HepG2 (cell line): ENCODE measurements around the gene RBM26. TPM values are rescaled to one million over a fixed set of nuclear protein-coding genes. Genes with fewer than 3 reads are reported as not detected.

Experiments
- ATAC-seq: fragments of 200-7000 bp; cut with Tn5 transposase; 3 replicates; pipeline ENCODE4 v1.9.1; 2020; ENCODE audit warnings: mild to moderate bottlenecking, moderate library complexity
- BruUV-seq: library from RNA; stranded (reverse); fragments of 400-500 nt; replicated peaks from 2 replicates; lab custom pipeline; 2021; lab: Mats Ljungman, UMichigan
- CTCF ChIA-PET: fragments of 300-600 bp; formaldehyde crosslinking; extraction: SDS; loops from one replicate; lab custom pipeline; 2021; ENCODE audit warnings: low total read pairs, inconsistent platforms, low intra/inter-chr PET ratio; lab: Yijun Ruan, JAX
- POLR2A ChIA-PET: fragments of 350-600 bp; sonication (Branson Sonifier 250); formaldehyde crosslinking; loops from one replicate; lab custom pipeline; 2020; ENCODE audit warnings: antibody characterized with exemption, inconsistent platforms; lab: Yijun Ruan, JAX
- DNase-seq: peaks from one replicate; pipeline ENCODE4 v3.0.0-alpha.2; 2015; ENCODE audit warnings: low spot score
- FAIRE-seq: peaks from 3 replicates; lab custom pipeline; 2011; peaks lifted over from hg19 to GRCh38; lab: Jason Lieb, UNC
- H2AFZ ChIP-seq: one replicate; pipeline ENCODE4 v1.6.1; 2011; ENCODE audit warnings: low read length, inconsistent platforms
- H3K27ac ChIP-seq: fragments of 300-600 bp; 3 replicates; pipeline ENCODE4 v1.8.0; 2011; ENCODE audit warnings: mixed run types, mild to moderate bottlenecking, mixed read lengths, low read length, inconsistent platforms; ENCODE audit not compliant: insufficient read depth; ENCODE audit errors: extremely low read length
- H3K27me3 ChIP-seq, 2 experiments: fragments of 200-600 bp in 1 of 2; 2 replicates in 1 of 2; 3 replicates in 1 of 2; pipeline versions ENCODE4 v1.6.0 to v1.8.0; 2011; ENCODE audit warnings: low read length in 2 of 2, mild to moderate bottlenecking in 2 of 2, moderate library complexity in 2 of 2, inconsistent platforms in 1 of 2; ENCODE audit not compliant: insufficient read depth in 2 of 2, control insufficient read depth in 1 of 2
- H3K36me3 ChIP-seq, 2 experiments: fragments of 200-600 bp in 1 of 2; replicated peaks in 1 of 2; 2 replicates in 1 of 2; 3 replicates in 1 of 2; pipeline versions ENCODE4 v1.5.1 to v1.8.0; 2011; ENCODE audit warnings: low read length in 2 of 2, inconsistent platforms in 1 of 2; ENCODE audit not compliant: insufficient read depth in 2 of 2, control insufficient read depth in 1 of 2
- H3K4me1 ChIP-seq: 2 replicates; pipeline ENCODE4 v1.5.1; 2012; ENCODE audit warnings: low read length, inconsistent platforms; ENCODE audit not compliant: insufficient read depth
- H3K4me2 ChIP-seq: 2 replicates; pipeline ENCODE4 v1.6.0; 2011; ENCODE audit warnings: low read depth, low read length, inconsistent platforms
- H3K4me3 ChIP-seq, 3 experiments: fragments of 200-600 bp in 1 of 3; sonication (generic), shearing (Covaris generic) in 1 of 3; replicated peaks in 1 of 3; 2 replicates each; pipeline ENCODE4 v1.5.1; 2011 to 2016; ENCODE audit warnings: low read length in 3 of 3, inconsistent platforms in 2 of 3, low read depth in 2 of 3, mild to moderate bottlenecking in 2 of 3, control low read depth in 1 of 3, mixed read lengths in 1 of 3; ENCODE audit not compliant: insufficient read depth in 1 of 3
- H3K79me2 ChIP-seq: one replicate; pipeline ENCODE4 v1.6.1; 2011; ENCODE audit warnings: low read length, inconsistent platforms; ENCODE audit not compliant: insufficient read depth
- H3K9ac ChIP-seq: 2 replicates; pipeline ENCODE4 v1.6.0; 2011; ENCODE audit warnings: mild to moderate bottlenecking, low read depth, low read length, inconsistent platforms; ENCODE audit not compliant: insufficient read depth
- H3K9me3 ChIP-seq: 2 replicates; pipeline ENCODE4 v1.5.1; 2012; ENCODE audit warnings: mild to moderate bottlenecking, low read length
- H4K20me1 ChIP-seq: 2 replicates; pipeline ENCODE4 v1.6.0; 2011; ENCODE audit warnings: inconsistent platforms, mild to moderate bottlenecking, low read length, moderate library complexity; ENCODE audit not compliant: insufficient read depth
- AHDC1 ChIP-seq: sonication (generic); formaldehyde crosslinking; IDR thresholded peaks from 2 replicates; pipeline ENCODE4 v1.5.1; 2020; ENCODE audit warnings: mild to moderate bottlenecking, missing genetic modification reagents, borderline replicate concordance
- ATF7 ChIP-seq, 2 experiments: fragments of 450-650 bp in 1 of 2; sonication (generic) in 1 of 2; formaldehyde crosslinking in 1 of 2; IDR thresholded peaks; 2 replicates each; pipeline versions ENCODE4 v1.4.0 to v1.6.1; 2016 to 2020; ENCODE audit warnings: antibody characterized with exemption in 1 of 2, mild to moderate bottlenecking in 1 of 2, missing genetic modification reagents in 1 of 2
- BCL6 ChIP-seq: IDR thresholded peaks from 2 replicates; pipeline ENCODE4 v1.6.1; 2016; ENCODE audit warnings: missing genetic modification reagents, missing compliant biosample characterization
- DMTF1 ChIP-seq: sonication (generic); formaldehyde crosslinking; IDR thresholded peaks from 2 replicates; pipeline ENCODE4 v1.4.0; 2020; ENCODE audit warnings: mild to moderate bottlenecking, missing genetic modification reagents
- GATAD2A ChIP-seq: IDR thresholded peaks from 2 replicates; pipeline ENCODE4 v1.6.1; 2016
- MAFK ChIP-seq, 2 experiments: IDR thresholded peaks in 1 of 2; conservative IDR thresholded peaks in 1 of 2; 2 replicates each; pipeline ENCODE4 v1.6.1; 2011; ENCODE audit warnings: improper control_type of control experiment in 2 of 2, low read length in 2 of 2
- MTF1 ChIP-seq: sonication (generic); formaldehyde crosslinking; IDR thresholded peaks from 2 replicates; pipeline ENCODE4 v1.5.0; 2020; ENCODE audit warnings: missing genetic modification reagents
- RFX3 ChIP-seq: IDR thresholded peaks from 2 replicates; pipeline ENCODE4 v1.6.1; 2016; ENCODE audit warnings: missing biosample characterization, missing genetic modification reagents
- SOX5 ChIP-seq: IDR thresholded peaks from 2 replicates; pipeline ENCODE4 v1.6.1; 2016; ENCODE audit warnings: borderline replicate concordance
- TEF ChIP-seq: sonication (generic); formaldehyde crosslinking; IDR thresholded peaks from 2 replicates; pipeline ENCODE4 v1.5.0; 2020; ENCODE audit warnings: missing genetic modification reagents
- USF2 ChIP-seq, 2 experiments: sonication (generic) in 1 of 2; formaldehyde crosslinking in 1 of 2; IDR thresholded peaks; 2 replicates each; pipeline versions ENCODE4 v1.5.1 to v1.6.1; 2011 to 2020; ENCODE audit warnings: borderline replicate concordance in 1 of 2, low read depth in 1 of 2, low read length in 1 of 2, mild to moderate bottlenecking in 1 of 2, missing genetic modification reagents in 1 of 2, moderate library complexity in 1 of 2
- ZMAT5 ChIP-seq: sonication (generic); formaldehyde crosslinking; IDR thresholded peaks from 2 replicates; pipeline ENCODE4 v1.5.0; 2020; ENCODE audit warnings: mild to moderate bottlenecking, low read depth, missing genetic modification reagents, borderline replicate concordance
- WGBS: methylation state at CpG from one replicate; pipeline ENCODE4 v1.1.6; 2017; ENCODE audit warnings: low lambda C conversion rate; 5-methylcytosine and 5-hydroxymethylcytosine counted together
- in situ Hi-C: cut with HindIII; loops from 2 replicates; pipeline ENCODE4 v1.10.0; 2017; ENCODE audit warnings: low pct_unique_long_range_greater_than_20kb; ENCODE audit not compliant: extremely low pct_ligation_motif_present
- intact Hi-C: fragments of 100-400 bp; cut with micrococcal nuclease; formaldehyde crosslinking; loops from one replicate; pipeline ENCODE4 v1.10.0; 2022; ENCODE audit not compliant: unreplicated experiment
- polyA plus RNA-seq, 8 experiments: library from polyadenylated mRNA; depleted of rRNA in 3 of 8; stranded (reverse) in 7 of 8; unstranded in 1 of 8; fragments of >200 nt; fragmentation: Illumina TruSeq in 4 of 8; extraction: Trizol in 4 of 8; gene quantifications; 2 replicates each; pipeline versions ENCODE4 v1.2.1 to v1.2.3, GENCODE V29; 2011 to 2016; ENCODE audit warnings: low read depth in 4 of 8, missing spikeins in 1 of 8, mixed read lengths in 1 of 8; ENCODE audit not compliant: insufficient read depth in 1 of 8
- total RNA-seq, 5 experiments: library from RNA; depleted of rRNA; stranded (reverse); fragments of >200 nt; fragmentation: Illumina TruSeq; extraction: Trizol; gene quantifications; 2 replicates each; pipeline ENCODE4 v1.2.3, GENCODE V29; 2016; ENCODE audit warnings: low read depth in 1 of 5

RBM26 gene
- total and polyA plus RNA-seq, 2 of the 13 experiments (the other 11 are each of a cell fraction or from before 2014, with no cell fraction given) = 19.4 to 34.4 TPM

- Histone ChIP-seq H3K9me3 (no peaks in the 10 kb centered on the region), H2AFZ (no peak overlapping the region), H3K36me3 (no peaks in the 10 kb centered on the region), H3K79me2 (no peaks in the 10 kb centered on the region), H4K20me1 (no peaks in the 10 kb centered on the region), H3K4me3 (no peak overlapping the region), H3K4me1 (peaks cover 16% of the 10 kb centered on the region), H3K27ac (no peak overlapping the region), H3K27me3 (no peaks in the 10 kb centered on the region; a peak in 1 of 5 replicates), H3K9ac (no peak overlapping the region), H3K4me2 (no peak overlapping the region)
- DNase-seq = no peak
- intact Hi-C loops = no loop called here
- in situ Hi-C loops = no loop called here
- CTCF ChIA-PET = no interaction called here
- no TSS peak for BruUV-seq
- 10% methylated on average over 3 of the region's 3 CpGs for WGBS
- no peak for FAIRE-seq
- POLR2A ChIA-PET = no interaction called here
- ATAC-seq = no peak; the same call in 2 of the 3 replicates
- TF ChIP-seq RFX3 (CRISPR knock-in tag) (no peak), GATAD2A (CRISPR knock-in tag) (no peak), USF2 (IDR thresholded peaks at IDR 0.05; ENCODE audit: low read depth, low read length) (no peak), USF2 (CRISPR knock-in tag; IDR thresholded peaks at IDR 0.05; ENCODE audit: borderline replicate concordance) (no peak), DMTF1 (CRISPR knock-in tag) (no peak), MAFK (conservative IDR thresholded peaks at IDR 0.05 in 1 of 2, IDR thresholded peaks at IDR 0.05 in 1 of 2; ENCODE audit: low read length in 2 of 2) (peak; percentile 85), AHDC1 (CRISPR knock-in tag) (peak; percentile 48; the same call in 1 of the 2 replicates), SOX5 (CRISPR knock-in tag) (peak; percentile 27; the same call in 1 of the 2 replicates), ZMAT5 (CRISPR knock-in tag) (no peak), TEF (CRISPR knock-in tag) (no peak), MTF1 (no peak), ATF7 (IDR thresholded peaks at IDR 0.05) (no peak), ATF7 (CRISPR knock-in tag; IDR thresholded peaks at IDR 0.05) (no peak), BCL6 (CRISPR knock-in tag) (no peak)
Observed at GRCh38 chr13:79270859-79271258, 135.2 kb downstream of the RBM26 start.
